Neural progenitor cell (in vitro differentiated cells): Measurements from ENCODE around the gene PKHD1.

ENCODE experiments used
- CTCF ChIP-seq: fragments of 200-600 bp; sonication (generic); IDR thresholded peaks from 2 replicates; pipeline ENCODE4 v1.5.1; 2017; ENCODE audit warnings: antibody characterized with exemption, mild to moderate bottlenecking
- EZH2 ChIP-seq: fragments of 200-600 bp; sonication (generic); IDR thresholded peaks from 2 replicates; pipeline ENCODE4 v1.6.1; 2017; ENCODE audit warnings: antibody characterized with exemption, mild to moderate bottlenecking, moderate library complexity

- TF ChIP-seq CTCF: no peak
- no peak for TF ChIP-seq EZH2
Measured at GRCh38 chr6:51972659-51973058, 114.8 kb downstream of the PKHD1 start.
